T follicular helper cell (primary cell): ENCODE data around the gene TREML2.
"Not testable (repeated sequence)": the region's sequence is repeated elsewhere in the genome, so short reads cannot be mapped to it uniquely, and the experiment has no call there.

Experiments used
- DNase-seq: peaks from one replicate; pipeline ENCODE4 v3.0.0-alpha.2; 2020; ENCODE audit warnings: low read depth
- total RNA-seq, 2 experiments: gene quantifications; one replicate each; lab custom pipeline; 2026; lab: John Stamatoyannopoulos, UW

The TREML2 gene
- 10.1 to 24.8 reads per million in 2 experiments for total RNA-seq

DNA sequence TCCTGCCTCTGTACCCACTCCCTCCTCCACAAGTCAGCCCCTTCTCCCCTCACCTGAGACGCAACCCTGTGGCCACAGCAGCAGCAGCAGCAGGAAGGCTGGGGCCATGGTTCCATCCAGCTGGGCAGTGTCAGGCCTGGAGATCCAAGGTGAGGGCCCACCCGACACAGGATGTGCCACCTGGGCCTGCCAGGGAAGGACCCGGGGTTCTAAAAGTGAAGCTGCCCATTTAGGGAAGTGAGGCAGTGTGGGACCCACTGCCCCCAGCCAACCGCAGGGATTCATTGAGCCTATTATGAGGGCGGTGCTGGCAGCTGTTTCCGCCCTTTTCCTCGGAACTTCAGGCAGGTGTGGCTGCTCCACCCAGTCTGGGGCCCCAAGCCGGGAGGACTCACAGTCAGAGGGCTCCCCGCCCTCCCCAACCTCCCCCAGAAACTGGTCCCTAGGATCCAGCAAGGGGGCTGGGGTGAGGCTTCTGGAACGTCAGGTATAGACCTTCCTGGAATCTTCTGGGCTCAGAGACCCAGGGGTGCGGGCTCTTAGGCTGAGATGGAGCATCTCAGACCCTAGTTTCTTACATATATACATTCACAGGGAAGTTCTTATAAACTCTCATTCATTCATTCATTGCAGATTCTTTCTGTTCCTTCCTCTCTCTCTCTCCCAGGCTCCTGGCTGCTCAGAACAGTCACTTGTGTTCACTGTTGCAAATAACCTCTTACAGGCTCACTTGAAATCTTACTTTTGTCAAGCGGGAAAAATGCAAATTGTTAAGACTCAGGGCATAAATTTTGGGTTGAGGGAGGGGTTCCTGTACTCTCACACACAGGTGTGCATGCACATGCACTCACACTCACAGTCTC is at the start of gene TREML2:
Gene TREML2, minus strand, starts transcription at position 249 of the 863 bp plus-strand sequence. Its CDS starts 141 bp downstream, at position 108.
- no peak for DNase-seq

DNA sequence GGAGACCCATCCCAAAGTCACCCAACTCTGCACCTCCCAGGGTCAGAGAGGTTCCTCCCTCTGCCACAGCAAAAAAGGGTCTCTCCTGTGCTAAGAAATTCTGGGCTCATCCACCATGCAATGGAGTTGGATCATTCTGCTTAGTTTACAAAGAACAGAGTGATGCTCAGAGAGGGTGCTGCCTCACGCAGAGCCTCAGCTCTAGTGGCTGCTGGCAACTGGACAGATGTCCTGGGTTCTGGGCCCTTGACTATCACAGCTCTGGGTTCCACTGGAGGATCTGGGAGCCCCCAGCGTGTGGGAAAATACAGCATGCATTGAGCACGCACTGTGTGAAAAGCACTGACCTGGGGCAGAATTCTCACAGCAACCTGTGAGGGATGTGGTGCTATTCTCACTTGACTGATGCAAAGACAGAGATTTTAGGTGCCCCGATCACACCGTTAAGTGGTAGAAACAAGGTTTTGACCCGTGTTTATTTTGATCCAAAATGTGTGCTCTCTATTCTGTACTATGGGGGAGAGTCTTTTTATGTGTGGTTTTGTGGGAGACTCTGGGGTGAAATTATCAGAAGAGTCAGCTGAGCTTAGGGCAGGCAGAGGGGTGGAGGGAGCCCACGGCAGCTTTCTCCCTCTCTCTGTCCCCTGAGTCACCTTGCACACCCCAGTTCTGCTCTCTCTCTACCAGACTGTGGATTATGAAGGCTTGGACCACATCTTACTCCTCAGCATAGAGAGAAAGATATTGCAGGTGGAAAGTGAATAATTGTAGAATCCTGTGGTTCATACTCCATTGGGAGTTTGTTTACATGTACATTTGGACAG is 47.1 kb upstream of the TREML2 start:
- no peak for DNase-seq

- DNase-seq, result no peak
Observed at GRCh38 chr6:41247288-41247865, 46.4 kb upstream of the TREML2 start.

- not testable (repeated sequence) for DNase-seq
Observed at GRCh38 chr6:41246529-41246928, 45.6 kb upstream of the TREML2 start.

- DNase-seq, result no peak
Observed at GRCh38 chr6:41239467-41240159, 38.7 kb upstream of the TREML2 start.

GRCh38 chr6:41237128-41237527 is 36.2 kb upstream of the TREML2 start:
- no peak for DNase-seq

- no peak for DNase-seq
Observed at GRCh38 chr6:41236276-41236675, 35.3 kb upstream of the TREML2 start.

GRCh38 chr6:41232667-41233066 is 31.7 kb upstream of the TREML2 start:
- no peak for DNase-seq

GRCh38 chr6:41231246-41231645 is 30.3 kb upstream of the TREML2 start:
- no peak for DNase-seq

DNA sequence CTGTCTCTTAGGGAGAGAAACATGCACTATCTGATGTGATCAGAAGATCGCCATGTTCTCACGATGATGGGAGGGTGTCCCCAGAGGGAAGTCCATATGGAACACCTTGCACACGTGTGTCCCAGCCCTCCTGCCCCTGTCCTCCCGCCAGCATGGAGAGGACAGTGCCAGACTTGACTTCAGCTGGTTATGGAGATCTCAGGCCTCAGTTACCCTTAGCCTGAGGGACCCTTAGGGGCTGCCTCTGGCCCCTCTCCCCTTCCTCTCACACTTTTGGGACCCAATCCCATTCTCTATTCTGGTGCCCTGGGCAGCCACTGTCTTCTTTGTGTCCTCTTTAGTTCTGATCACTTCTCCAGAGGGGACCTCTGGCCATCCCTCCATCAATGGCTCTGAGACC is 28.8 kb upstream of the TREML2 start:
- no peak for DNase-seq

- no peak for DNase-seq
Observed at GRCh38 chr6:41228616-41229015, 27.7 kb upstream of the TREML2 start.

- DNase-seq, result no peak
Observed at GRCh38 chr6:41228096-41228495, 27.1 kb upstream of the TREML2 start, which contains the start of gene TREML4. TSS of gene TREML4 (plus strand) at chr6:41228349. CDS start at chr6:41228428, 79 bp downstream.

- DNase-seq, result no peak
Observed at GRCh38 chr6:41226752-41227151, 25.8 kb upstream of the TREML2 start.

DNA sequence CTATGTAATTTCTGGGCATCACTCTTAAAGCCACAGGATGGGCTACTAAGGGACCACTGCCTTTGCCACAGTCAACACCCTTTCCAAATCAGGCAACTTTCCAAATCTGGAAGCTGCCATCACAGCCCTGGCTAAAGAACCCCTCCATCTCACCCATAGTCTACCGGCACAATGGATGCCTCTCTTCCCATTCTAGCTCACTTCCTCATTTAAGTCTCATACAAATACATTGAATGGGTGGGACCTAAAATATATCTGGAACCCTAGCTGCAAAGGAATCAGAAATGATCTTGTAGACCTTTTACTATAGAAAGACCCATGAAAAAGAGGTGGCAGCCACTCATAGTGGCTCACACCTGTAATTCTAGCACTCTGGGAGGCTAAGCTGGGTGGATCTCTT is 23.9 kb upstream of the TREML2 start:
- no peak for DNase-seq

DNA sequence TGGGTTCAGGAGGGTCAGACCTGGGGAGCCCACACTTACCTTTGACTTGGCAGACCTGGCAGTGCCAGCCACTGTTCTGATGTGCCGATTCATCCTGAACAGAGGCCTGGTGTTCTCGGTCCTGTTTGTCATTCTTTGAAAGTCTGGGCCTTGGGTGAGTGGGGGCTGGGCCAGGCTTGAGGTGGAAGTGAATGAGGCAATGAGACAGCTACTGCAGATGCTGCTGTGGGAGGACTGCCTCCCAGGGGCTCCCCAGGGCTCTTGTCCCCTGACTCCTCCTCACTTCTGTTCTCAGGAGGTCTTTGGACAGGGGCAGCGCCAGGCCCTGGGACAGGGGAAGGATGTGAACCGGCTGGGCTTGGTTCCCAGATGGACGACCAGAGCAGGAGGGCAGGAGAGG is 21.6 kb upstream of the TREML2 start:
- DNase-seq, result no peak

DNA sequence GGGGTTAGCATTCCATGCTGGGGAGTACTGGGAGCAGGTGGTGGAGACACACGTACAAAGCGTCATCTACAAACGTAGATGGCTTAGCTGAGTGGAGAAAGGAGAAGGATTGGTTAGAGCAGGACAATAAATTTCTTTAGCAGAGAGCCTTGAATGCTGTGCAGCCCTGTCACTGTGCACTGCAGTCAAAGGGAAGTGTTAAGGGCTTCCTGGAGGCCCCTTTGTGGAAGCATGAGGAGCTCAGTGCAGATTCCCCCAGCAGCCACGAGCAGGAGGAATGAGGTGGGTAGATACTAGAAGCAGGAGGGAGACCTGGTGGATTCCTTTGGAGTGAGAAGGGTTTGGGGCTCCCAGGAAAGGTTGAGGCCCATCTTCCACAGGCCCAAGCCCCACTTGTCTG is 21.1 kb upstream of the TREML2 start:
- DNase-seq, result no peak

GRCh38 chr6:41216616-41217015 is 15.7 kb upstream of the TREML2 start:
- DNase-seq, result no peak

- DNase-seq, result no peak
Observed at GRCh38 chr6:41215777-41216176, 14.8 kb upstream of the TREML2 start.

- no peak for DNase-seq
Observed at GRCh38 chr6:41214559-41215238, 13.8 kb upstream of the TREML2 start.

- no peak for DNase-seq
Observed at GRCh38 chr6:41209547-41210320, 8.8 kb upstream of the TREML2 start.
